ENCODE measurements around the gene TBRG4.

DNA sequence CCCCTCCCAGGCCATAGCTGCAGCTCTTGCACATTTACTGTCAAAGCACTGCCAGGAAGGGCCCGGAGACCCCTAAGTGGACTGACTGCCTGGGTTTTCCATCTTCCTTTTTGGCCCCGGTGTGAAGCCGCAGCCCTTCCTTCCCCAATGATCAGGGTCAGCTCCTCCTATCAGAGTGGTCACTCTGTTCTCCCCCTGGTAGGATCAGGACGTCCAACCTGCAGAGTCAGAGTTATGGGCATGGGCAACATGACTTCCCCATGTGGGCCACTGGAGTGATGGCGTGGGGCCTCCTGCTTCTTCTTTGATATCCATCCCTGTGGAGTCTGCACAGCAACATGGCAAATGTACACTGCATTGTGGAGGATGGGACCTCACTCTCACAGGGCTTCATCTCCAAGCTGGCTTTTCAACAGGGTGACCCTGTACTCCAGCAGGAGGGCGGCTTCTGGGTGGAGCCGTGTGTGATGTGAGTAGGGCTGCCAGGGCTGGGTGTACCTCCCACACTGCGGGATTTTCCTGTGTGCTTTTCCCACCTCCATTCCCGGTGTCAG, 39.7 kb upstream of the TBRG4 start:
- TF ChIP-seq, protein P1, sequence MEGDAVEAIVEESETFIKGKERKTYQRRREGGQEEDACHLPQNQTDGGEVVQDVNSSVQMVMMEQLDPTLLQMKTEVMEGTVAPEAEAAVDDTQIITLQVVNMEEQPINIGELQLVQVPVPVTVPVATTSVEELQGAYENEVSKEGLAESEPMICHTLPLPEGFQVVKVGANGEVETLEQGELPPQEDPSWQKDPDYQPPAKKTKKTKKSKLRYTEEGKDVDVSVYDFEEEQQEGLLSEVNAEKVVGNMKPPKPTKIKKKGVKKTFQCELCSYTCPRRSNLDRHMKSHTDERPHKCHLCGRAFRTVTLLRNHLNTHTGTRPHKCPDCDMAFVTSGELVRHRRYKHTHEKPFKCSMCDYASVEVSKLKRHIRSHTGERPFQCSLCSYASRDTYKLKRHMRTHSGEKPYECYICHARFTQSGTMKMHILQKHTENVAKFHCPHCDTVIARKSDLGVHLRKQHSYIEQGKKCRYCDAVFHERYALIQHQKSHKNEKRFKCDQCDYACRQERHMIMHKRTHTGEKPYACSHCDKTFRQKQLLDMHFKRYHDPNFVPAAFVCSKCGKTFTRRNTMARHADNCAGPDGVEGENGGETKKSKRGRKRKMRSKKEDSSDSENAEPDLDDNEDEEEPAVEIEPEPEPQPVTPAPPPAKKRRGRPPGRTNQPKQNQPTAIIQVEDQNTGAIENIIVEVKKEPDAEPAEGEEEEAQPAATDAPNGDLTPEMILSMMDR (IDR thresholded peaks at IDR 0.05), result no peak
- no peak for TF ChIP-seq POLR2A (IDR thresholded peaks at IDR 0.05)
- no peak for TF ChIP-seq POLR2AphosphoS5 (IDR thresholded peaks at IDR 0.05)
- no peak for TF ChIP-seq EP300 (IDR thresholded peaks at IDR 0.05)
